GM12874 (cell line): ENCODE results near the gene CACNG7.

ENCODE experiments used
- CTCF ChIP-seq: IDR thresholded peaks from 2 replicates; pipeline ENCODE4 v1.5.1; 2011; ENCODE audit warnings: low read depth, mild to moderate bottlenecking, control low read depth, low read length, moderate library complexity; ENCODE audit not compliant: insufficient read depth

The CACNG7 gene

GRCh38 chr19:53903055-53903680 lies 5.9 kb upstream of the CACNG7 start:
- TF ChIP-seq CTCF, result no peak

- no peak for TF ChIP-seq CTCF
Observed at GRCh38 chr19:53904909-53905308, 4.2 kb upstream of the CACNG7 start.

- no peak for TF ChIP-seq CTCF
Observed at GRCh38 chr19:53905787-53906186, 3.3 kb upstream of the CACNG7 start.

- peak; percentile 95 for TF ChIP-seq CTCF
Observed at GRCh38 chr19:53906211-53907192, 2.6 kb upstream of the CACNG7 start.

GRCh38 chr19:53907193-53907581 lies 1.9 kb upstream of the CACNG7 start:
- TF ChIP-seq CTCF, result no peak

GRCh38 chr19:53907690-53908089 lies 1.4 kb upstream of the CACNG7 start:
- TF ChIP-seq CTCF, result no peak

GRCh38 chr19:53908106-53908934 lies 758 bp upstream of the CACNG7 start:
- TF ChIP-seq CTCF, result no peak
